Hematopoietic multipotent progenitor cell treated with erythropoietin and hydrocortisone succinate and interleukin-3 and kit ligand, for 15 days (in vitro differentiated cells): ENCODE measurements around the gene FLII.
A peak's percentile ranks its signal among the peaks of the same experiment; 100 is the strongest.

Experiments used
- DNase-seq: peaks from one replicate; pipeline ENCODE4 v3.0.0-alpha.2; 2015; ENCODE audit warnings: low spot score

Gene FLII

GRCh38 chr17:18245038-18245776, 13.3 kb downstream of the FLII start:
- no peak for DNase-seq

- DNase-seq = no peak
Observed at GRCh38 chr17:18241229-18241871, 17.2 kb downstream of the FLII start.

GRCh38 chr17:18240449-18240848, 18.1 kb downstream of the FLII start:
- no peak for DNase-seq

GRCh38 chr17:18238299-18238698, 20.2 kb downstream of the FLII start:
- DNase-seq = no peak

GRCh38 chr17:18237461-18237860, 21.1 kb downstream of the FLII start:
- no peak for DNase-seq

- DNase-seq = no peak
Observed at GRCh38 chr17:18236494-18236893, 22.0 kb downstream of the FLII start.

GRCh38 chr17:18235743-18236256, 22.7 kb downstream of the FLII start:
- no peak for DNase-seq

GRCh38 chr17:18234853-18235380, 23.6 kb downstream of the FLII start:
- no peak for DNase-seq

GRCh38 chr17:18233803-18234518, 24.6 kb downstream of the FLII start:
- no peak for DNase-seq

- DNase-seq = no peak
Observed at GRCh38 chr17:18231164-18231563, 27.4 kb downstream of the FLII start.

GRCh38 chr17:18230288-18231141, 28.0 kb downstream of the FLII start:
- DNase-seq = no peak

GRCh38 chr17:18229771-18230170, 28.8 kb downstream of the FLII start:
- no peak for DNase-seq

- DNase-seq = no peak
Observed at GRCh38 chr17:18229254-18229653, 29.3 kb downstream of the FLII start.

GRCh38 chr17:18228176-18228682, 30.3 kb downstream of the FLII start:
- DNase-seq = no peak

GRCh38 chr17:18227635-18228034, 30.9 kb downstream of the FLII start:
- DNase-seq = no peak

- no peak for DNase-seq
Observed at GRCh38 chr17:18226284-18226945, 32.1 kb downstream of the FLII start.

- DNase-seq = peak; percentile 14
Observed at GRCh38 chr17:18225642-18226283, 32.8 kb downstream of the FLII start.

- peak; percentile 89 for DNase-seq
Observed at GRCh38 chr17:18225121-18225641, 33.4 kb downstream of the FLII start, which contains the start of gene LLGL1. Gene LLGL1, plus strand, starts transcription at chr17:18225635. Its CDS starts 48 bp downstream, at chr17:18225683.

- DNase-seq = no peak
Observed at GRCh38 chr17:18224387-18225120, 34.0 kb downstream of the FLII start.
